DOHH2 (cell line): Measurements from ENCODE around the gene MYH11.

ENCODE experiments used
- EZH2phosphoT487 ChIP-seq: fragments of 200-600 bp; sonication (generic); IDR thresholded peaks from 2 replicates; pipeline ENCODE4 v1.6.1; 2017; ENCODE audit warnings: borderline replicate concordance, mild to moderate bottlenecking, antibody characterized with exemption, low read length, moderate library complexity, mixed read lengths
- TF ChIP-seq, protein P1 (sequence below): fragments of 200-600 bp; sonication (generic); IDR thresholded peaks from one replicate; pipeline ENCODE4 v1.5.1; 2014; ENCODE audit warnings: antibody characterized with exemption, mild to moderate bottlenecking, low read depth, low read length; ENCODE audit not compliant: poor library complexity, severe bottlenecking

DNA sequence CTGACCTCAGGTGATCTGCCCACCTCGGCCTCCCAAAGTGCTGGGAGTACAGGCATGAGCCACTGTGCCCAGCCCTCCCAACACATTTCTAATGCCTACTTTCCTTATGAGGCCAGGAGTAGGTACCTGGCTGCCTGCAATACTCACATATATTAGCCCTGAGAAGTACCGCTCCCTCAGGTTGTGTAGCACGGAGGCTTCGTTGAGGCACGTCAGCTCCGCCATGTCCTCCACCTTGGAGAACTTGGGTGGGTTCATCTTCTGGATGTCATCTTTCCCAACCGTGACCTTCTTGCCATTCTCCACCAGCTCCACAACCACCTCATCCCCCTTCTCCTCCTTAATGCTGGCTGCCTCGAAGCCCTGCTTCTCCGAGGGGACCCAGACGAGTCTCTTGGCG, 19.1 kb downstream of the MYH11 start:
- TF ChIP-seq, protein P1, sequence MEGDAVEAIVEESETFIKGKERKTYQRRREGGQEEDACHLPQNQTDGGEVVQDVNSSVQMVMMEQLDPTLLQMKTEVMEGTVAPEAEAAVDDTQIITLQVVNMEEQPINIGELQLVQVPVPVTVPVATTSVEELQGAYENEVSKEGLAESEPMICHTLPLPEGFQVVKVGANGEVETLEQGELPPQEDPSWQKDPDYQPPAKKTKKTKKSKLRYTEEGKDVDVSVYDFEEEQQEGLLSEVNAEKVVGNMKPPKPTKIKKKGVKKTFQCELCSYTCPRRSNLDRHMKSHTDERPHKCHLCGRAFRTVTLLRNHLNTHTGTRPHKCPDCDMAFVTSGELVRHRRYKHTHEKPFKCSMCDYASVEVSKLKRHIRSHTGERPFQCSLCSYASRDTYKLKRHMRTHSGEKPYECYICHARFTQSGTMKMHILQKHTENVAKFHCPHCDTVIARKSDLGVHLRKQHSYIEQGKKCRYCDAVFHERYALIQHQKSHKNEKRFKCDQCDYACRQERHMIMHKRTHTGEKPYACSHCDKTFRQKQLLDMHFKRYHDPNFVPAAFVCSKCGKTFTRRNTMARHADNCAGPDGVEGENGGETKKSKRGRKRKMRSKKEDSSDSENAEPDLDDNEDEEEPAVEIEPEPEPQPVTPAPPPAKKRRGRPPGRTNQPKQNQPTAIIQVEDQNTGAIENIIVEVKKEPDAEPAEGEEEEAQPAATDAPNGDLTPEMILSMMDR, result no peak
- no peak for TF ChIP-seq EZH2phosphoT487
